Measurements from ENCODE around the gene ATG4C. TPM values are rescaled to one million over a fixed set of nuclear protein-coding genes. Genes with fewer than 3 reads are reported as not detected.

The ATG4C gene
- total RNA-seq, 4 donors from 2014 or later, result 2.5 to 5.8 (median 4.5) TPM

DNA sequence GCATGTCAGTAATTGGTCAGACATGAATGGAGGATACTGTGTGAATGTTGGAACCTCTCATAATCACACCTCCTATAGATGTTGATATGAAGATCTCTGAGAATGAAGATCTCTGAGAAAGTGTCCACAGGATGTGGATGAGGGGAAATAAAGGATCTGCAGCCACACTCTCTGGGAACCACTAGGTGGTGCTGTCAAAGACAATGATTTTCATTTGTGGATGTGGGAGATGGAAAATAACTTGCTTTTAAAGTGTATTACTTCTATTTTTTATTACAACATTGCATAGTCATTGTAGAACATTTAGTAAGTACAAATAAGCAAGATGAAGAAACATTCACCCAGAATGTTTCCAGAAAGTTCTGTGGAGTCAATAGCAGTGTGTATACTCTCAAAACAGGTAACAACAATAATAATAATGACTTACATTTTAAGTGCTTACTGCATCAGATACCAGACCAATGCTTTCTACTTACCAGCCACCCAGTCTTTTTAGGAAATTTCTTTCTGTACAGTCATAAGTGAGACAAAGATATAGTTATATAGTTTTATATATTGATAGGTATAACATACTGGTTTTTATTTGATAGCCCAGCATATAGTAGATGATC lies 128.2 kb downstream of the ATG4C start:
- Histone ChIP-seq H3K27ac (no peak overlapping the region), H3K36me3 (no peaks in the 10 kb centered on the region), H3K4me1 (no peaks in the 10 kb centered on the region), H3K27me3 (no peaks in the 10 kb centered on the region), H3K4me3 (no peak overlapping the region), H3K9me3 (no peaks in the 10 kb centered on the region)
- DNase-seq (no peak), ATAC-seq (no peak)
- no peak for TF ChIP-seq POLR2A (IDR thresholded peaks at IDR 0.05)
- TF ChIP-seq, protein P1, sequence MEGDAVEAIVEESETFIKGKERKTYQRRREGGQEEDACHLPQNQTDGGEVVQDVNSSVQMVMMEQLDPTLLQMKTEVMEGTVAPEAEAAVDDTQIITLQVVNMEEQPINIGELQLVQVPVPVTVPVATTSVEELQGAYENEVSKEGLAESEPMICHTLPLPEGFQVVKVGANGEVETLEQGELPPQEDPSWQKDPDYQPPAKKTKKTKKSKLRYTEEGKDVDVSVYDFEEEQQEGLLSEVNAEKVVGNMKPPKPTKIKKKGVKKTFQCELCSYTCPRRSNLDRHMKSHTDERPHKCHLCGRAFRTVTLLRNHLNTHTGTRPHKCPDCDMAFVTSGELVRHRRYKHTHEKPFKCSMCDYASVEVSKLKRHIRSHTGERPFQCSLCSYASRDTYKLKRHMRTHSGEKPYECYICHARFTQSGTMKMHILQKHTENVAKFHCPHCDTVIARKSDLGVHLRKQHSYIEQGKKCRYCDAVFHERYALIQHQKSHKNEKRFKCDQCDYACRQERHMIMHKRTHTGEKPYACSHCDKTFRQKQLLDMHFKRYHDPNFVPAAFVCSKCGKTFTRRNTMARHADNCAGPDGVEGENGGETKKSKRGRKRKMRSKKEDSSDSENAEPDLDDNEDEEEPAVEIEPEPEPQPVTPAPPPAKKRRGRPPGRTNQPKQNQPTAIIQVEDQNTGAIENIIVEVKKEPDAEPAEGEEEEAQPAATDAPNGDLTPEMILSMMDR (IDR thresholded peaks at IDR 0.05 in 4 of 5, conservative IDR thresholded peaks at IDR 0.05 in 1 of 5), result peak in 1 of 5 experiments; percentile 21
- in situ Hi-C loops (cut with MboI; ENCODE audit: low sequenced_read_pairs in 4 of 4), result no loop called here
- intact Hi-C loops (cut with DNase I; ENCODE audit: low total_unique reads), result no loop called here

Other genes with a start within 250 kb of the ATG4C start
- under 1 TPM in 2 of 4 donors, not detected in 2; 0.33 to 0.71 TPM for gene ANGPTL3, start 186.6 kb upstream of the ATG4C start, total RNA-seq
- gene DOCK7, start 95.7 kb upstream of the ATG4C start, total RNA-seq, result 10 to 100 TPM in 3 of 4 donors, 1 to 10 TPM in 1; 7.9 to 14.7 (median 10.9) TPM

Data from gastrocnemius medialis (tissue), 4 donors.